Panc1 (cell line): ENCODE measurements around the gene SLC44A4. TPM values are rescaled to one million over a fixed set of nuclear protein-coding genes. Genes with fewer than 3 reads are reported as not detected.
A peak's percentile ranks its signal among the peaks of the same experiment; 100 is the strongest.

Source experiments
- ATAC-seq: fragments of 200-7000 bp; cut with Tn5 transposase; 2 replicates; pipeline ENCODE4 v1.9.1; 2020; ENCODE audit warnings: mild to moderate bottlenecking, moderate library complexity
- BruUV-seq: library from RNA; stranded (reverse); fragments of 400-500 nt; replicated peaks from 2 replicates; lab custom pipeline; 2021; lab: Mats Ljungman, UMichigan
- CTCF ChIA-PET: fragments of 300-600 bp; sonication (Branson Sonifier 250); formaldehyde crosslinking; loops from one replicate; lab custom pipeline; 2022; ENCODE audit warnings: antibody characterized with exemption; lab: Charles Lee
- POLR2A ChIA-PET: fragments of 300-600 bp; sonication (Branson Sonifier 250); formaldehyde crosslinking; loops from one replicate; lab custom pipeline; 2022; ENCODE audit warnings: antibody characterized with exemption; lab: Charles Lee
- DNase-seq: peaks from one replicate; pipeline ENCODE4 v3.0.0-alpha.2; 2010; ENCODE audit warnings: low read depth, low spot score
- H3K27ac ChIP-seq: 2 replicates; pipeline ENCODE4 v1.5.1; 2011; ENCODE audit warnings: mild to moderate bottlenecking, low read length, inconsistent platforms
- H3K27me3 ChIP-seq: fragments of 200-500 bp; sonication (Bioruptor generic); 2 replicates; pipeline ENCODE4 v1.6.0; 2014; ENCODE audit warnings: low read length, inconsistent platforms; ENCODE audit not compliant: control insufficient read depth, insufficient read depth
- H3K36me3 ChIP-seq: fragments of 200-500 bp; sonication (Bioruptor generic); 2 replicates; pipeline ENCODE4 v1.5.1; 2014; ENCODE audit warnings: inconsistent platforms, mild to moderate bottlenecking, low read length, moderate library complexity; ENCODE audit not compliant: control insufficient read depth, insufficient read depth
- H3K4me1 ChIP-seq: 2 replicates; pipeline ENCODE4 v1.5.1; 2011; ENCODE audit warnings: inconsistent platforms, mild to moderate bottlenecking, low read length, moderate library complexity; ENCODE audit not compliant: control insufficient read depth, insufficient read depth
- H3K4me3 ChIP-seq, 2 experiments: 2 replicates each; pipeline ENCODE4 v1.5.1; 2011 to 2012; ENCODE audit warnings: low read depth in 2 of 2, low read length in 2 of 2, mild to moderate bottlenecking in 2 of 2, inconsistent platforms in 1 of 2, moderate library complexity in 1 of 2
- H3K9me3 ChIP-seq: fragments of 200-500 bp; sonication (Bioruptor generic); 2 replicates; pipeline ENCODE4 v1.5.1; 2014; ENCODE audit warnings: low read depth, mild to moderate bottlenecking, inconsistent platforms, low read length, moderate library complexity; ENCODE audit not compliant: control insufficient read depth, insufficient read depth
- CTCF ChIP-seq: fragments of 450-650 bp; IDR thresholded peaks from 2 replicates; pipeline ENCODE4 v1.5.1; 2017; ENCODE audit warnings: mild to moderate bottlenecking
- POLR2AphosphoS5 ChIP-seq: IDR thresholded peaks from 2 replicates; pipeline ENCODE4 v1.6.1; 2012; ENCODE audit warnings: mild to moderate bottlenecking, low read depth, low read length, moderate library complexity
- REST ChIP-seq, 2 experiments: IDR thresholded peaks; 2 replicates each; pipeline ENCODE4 v1.6.1; 2011 to 2012; ENCODE audit warnings: low read depth in 2 of 2, control low read depth in 1 of 2, low read length in 1 of 2, mild to moderate bottlenecking in 1 of 2, moderate library complexity in 1 of 2; ENCODE audit not compliant: insufficient read depth in 1 of 2
- SIN3A ChIP-seq: IDR thresholded peaks from 2 replicates; pipeline ENCODE4 v1.6.1; 2012; ENCODE audit warnings: low read depth, mild to moderate bottlenecking, low read length, moderate library complexity, borderline replicate concordance; ENCODE audit not compliant: insufficient read depth
- in situ Hi-C: cut with HindIII; loops from 2 replicates; pipeline ENCODE4 v1.10.0; 2016; ENCODE audit warnings: low sequenced_read_pairs, low pct_unique_long_range_greater_than_20kb
- intact Hi-C: fragments of 100-400 bp; cut with micrococcal nuclease; formaldehyde crosslinking; loops from one replicate; pipeline ENCODE4 v1.10.0; 2022; ENCODE audit not compliant: unreplicated experiment
- total RNA-seq: library from RNA; stranded (reverse); gene quantifications from one replicate; pipeline ENCODE4 v1.2.1, GENCODE V29; 2021; ENCODE audit not compliant: unreplicated experiment

SLC44A4 gene
- total RNA-seq, 1 experiment from 2014 or later = 2.7 TPM

GRCh38 chr6:31888276-31889258 lies 9.8 kb upstream of the SLC44A4 start:
- POLR2A ChIA-PET = no interaction called here
- Histone ChIP-seq H3K9me3 (no peaks in the 10 kb centered on the region), H3K4me1 (no peaks in the 10 kb centered on the region), H3K27ac (no peak overlapping the region), H3K27me3 (no peaks in the 10 kb centered on the region), H3K4me3 (no peak overlapping the region), H3K36me3 (no peaks in the 10 kb centered on the region; the same call in none of the 2 replicates)
- in situ Hi-C loops (no loop called here), intact Hi-C loops (no loop called here)
- peak; percentile 49; the same call in 1 of the 2 replicates for ATAC-seq
- CTCF ChIA-PET = interaction anchor here (0.7 kb wide), 1 partner anchor 10 kb away, joined by 3 read pairs; no protein-coding TSS in a partner anchor
- TF ChIP-seq SIN3A = no peak
- TF ChIP-seq CTCF = peak; percentile 95
- BruUV-seq = no TSS peak
- no peak for DNase-seq

- Histone ChIP-seq H3K27ac (no peak overlapping the region), H3K4me1 (no peaks in the 10 kb centered on the region), H3K9me3 (no peaks in the 10 kb centered on the region), H3K36me3 (no peaks in the 10 kb centered on the region; the same call in none of the 2 replicates), H3K4me3 (no peak overlapping the region), H3K27me3 (no peaks in the 10 kb centered on the region)
- ATAC-seq = no peak
- in situ Hi-C loops = no loop called here
- intact Hi-C loops = no loop called here
- CTCF ChIA-PET = interaction anchor here (0.6 kb wide), 2 partner anchors 10 to 60 kb away, joined by 3 read pairs; partner anchors contain the start of genes EHMT2 and HSPA1B
- BruUV-seq = no TSS peak
- no peak for DNase-seq
- POLR2A ChIA-PET = interaction anchor here (0.6 kb wide), 1 partner anchor 10 kb away, joined by 16 read pairs; the partner anchor contains the start of gene EHMT2
- no peak for TF ChIP-seq REST (IDR thresholded peaks at IDR 0.05; ENCODE audit: insufficient read depth in 1 of 2, low read depth in 2 of 2, low read length in 1 of 2)
- no peak for TF ChIP-seq POLR2AphosphoS5
- TF ChIP-seq SIN3A = no peak
- no peak for TF ChIP-seq CTCF
Observed at GRCh38 chr6:31887173-31888007, 8.6 kb upstream of the SLC44A4 start.
